ENCODE measurements around the gene GALK2. TPM values are rescaled to one million over a fixed set of nuclear protein-coding genes. Genes with fewer than 3 reads are reported as not detected.

The GALK2 gene
- total RNA-seq, 1 experiment from 2014 or later, result 13.7 TPM

GRCh38 chr15:49293941-49294340 is 123.9 kb downstream of the GALK2 start:
- no peaks in the 10 kb centered on the region for H3K23me2 ChIP-seq (ENCODE audit: insufficient read length, low read depth, low read length, poor library complexity, severe bottlenecking)
- H3T11ph ChIP-seq (ENCODE audit: low read length), result no peak overlapping the region
- no peak for DNase-seq
- no peak overlapping the region for H2BK20ac ChIP-seq (ENCODE audit: low read depth, low read length, poor library complexity, severe bottlenecking)
- Mint-ChIP-seq H3K27me3 (ENCODE audit: low read depth) (no peaks in the 10 kb centered on the region), H3K4me3 (no peak overlapping the region), H3K9me3 (peaks cover 0 to 3% of the 10 kb centered on the region in 2 experiments; a peak in 4 of 5 replicates), H3K27ac (peak overlapping the region in 1 of 3 experiments; percentile 14; a peak in 2 of 7 replicates), H3K36me3 (ENCODE audit: insufficient read depth in 1 of 3, low read depth in 3 of 3) (peaks cover 0 to 9% (median 4%) of the 10 kb centered on the region in 3 experiments; a peak in 4 of 7 replicates), H3K4me1 (peaks cover 9% of the 10 kb centered on the region in 2 experiments)
- H3K23ac ChIP-seq (ENCODE audit: insufficient read length, low read depth, low read length), result no peak overlapping the region
- H3K4ac ChIP-seq (ENCODE audit: low read depth, low read length), result no peak overlapping the region
- no peak overlapping the region for H4K5ac ChIP-seq (ENCODE audit: insufficient read length, low read depth, low read length)
- no peak overlapping the region for H2AFZ ChIP-seq (ENCODE audit: low read length)
- no peaks in the 10 kb centered on the region for H3K79me1 ChIP-seq (ENCODE audit: insufficient read depth, low read depth, low read length, poor library complexity, severe bottlenecking)
- H2BK5ac ChIP-seq (ENCODE audit: insufficient read length, low read length), result no peak overlapping the region
- H3K14ac ChIP-seq (ENCODE audit: insufficient read depth, low read length), result no peak overlapping the region
- H2BK15ac ChIP-seq (ENCODE audit: low read depth, low read length), result no peak overlapping the region
- no peak overlapping the region for H3K27ac ChIP-seq (ENCODE audit: insufficient read length, low read depth, low read length)
- H2AK5ac ChIP-seq (ENCODE audit: insufficient read length, low read length), result no peak overlapping the region
- H2BK12ac ChIP-seq (ENCODE audit: insufficient read length, low read depth, low read length), result no peak overlapping the region
- no peak overlapping the region for H4K91ac ChIP-seq (ENCODE audit: insufficient read length, low read depth, low read length)
- H3K27me3 ChIP-seq (ENCODE audit: insufficient read depth, low read length), result no peaks in the 10 kb centered on the region
- no peaks in the 10 kb centered on the region for H4K20me1 ChIP-seq (ENCODE audit: control insufficient read depth, insufficient read depth, insufficient read length)
- H3K18ac ChIP-seq (ENCODE audit: insufficient read length, low read depth, low read length), result no peak overlapping the region
- no peak overlapping the region for H4K8ac ChIP-seq (replicated peaks; ENCODE audit: insufficient read length, low read depth, low read length)
- no peak for TF ChIP-seq CTCF (conservative IDR thresholded peaks at IDR 0.05)
- H3K4me2 ChIP-seq (ENCODE audit: insufficient read depth, insufficient read length, low read length), result no peak overlapping the region
- H3K56ac ChIP-seq (ENCODE audit: insufficient read length, low read depth, low read length), result no peak overlapping the region
- H3K4me1 ChIP-seq (ENCODE audit: insufficient read depth, low read length), result peaks cover 3% of the 10 kb centered on the region; the same call in 1 of the 2 replicates
- no peaks in the 10 kb centered on the region for H3K79me2 ChIP-seq (ENCODE audit: insufficient read depth, low read length)
- no peaks in the 10 kb centered on the region for H3K9me3 ChIP-seq (ENCODE audit: control insufficient read depth, low read depth, low read length)
- no peak overlapping the region for H3K9ac ChIP-seq (ENCODE audit: extremely low read depth, insufficient read length, low read length)
- no peak overlapping the region for H2BK120ac ChIP-seq (ENCODE audit: low read depth, low read length, poor library complexity, severe bottlenecking)
